Body of pancreas (tissue), 4 donors: Measurements from ENCODE around the gene HIC1.

Experiments used
- CTCF ChIP-seq, 7 experiments: fragments of 450-650 bp in 4 of 7; fragments of 200-600 bp in 3 of 7; sonication (generic) in 3 of 7; IDR thresholded peaks; one replicate each; pipeline ENCODE4 v1.5.1; 2016 to 2019; ENCODE audit warnings: antibody characterized with exemption in 7 of 7
- POLR2A ChIP-seq, 3 donors: fragments of 450-650 bp; IDR thresholded peaks; one replicate each; pipeline ENCODE4 v1.6.1; 2016; ENCODE audit warnings: antibody characterized with exemption in 3 of 3, mild to moderate bottlenecking in 2 of 3

DNA sequence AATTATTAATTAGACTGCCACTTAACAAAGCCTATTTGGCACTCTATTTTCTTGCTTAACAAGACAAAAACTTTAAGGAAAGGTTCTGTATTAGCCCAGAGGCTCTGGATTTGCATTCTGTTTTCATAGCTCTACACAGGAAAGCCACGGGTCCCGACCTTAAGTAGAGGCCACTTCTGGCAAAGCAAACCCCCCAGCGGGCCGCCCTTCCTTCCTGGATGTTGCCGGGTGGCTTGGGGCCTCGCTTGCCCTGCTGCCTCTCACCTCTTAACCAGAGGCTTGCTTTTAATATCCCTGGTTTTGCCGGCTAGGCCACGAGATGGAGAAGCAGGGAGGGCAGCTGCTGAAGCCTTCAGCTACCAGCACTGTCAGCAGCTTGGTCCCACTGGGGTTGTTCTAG, 34.2 kb upstream of the HIC1 start:
- TF ChIP-seq CTCF (IDR thresholded peaks at IDR 0.05) (no peak), POLR2A (IDR thresholded peaks at IDR 0.05) (no peak)
